Kidney (tissue), 14 donors: ENCODE measurements around the gene RAB20. TPM values are rescaled to one million over a fixed set of nuclear protein-coding genes. Genes with fewer than 3 reads are reported as not detected.

Source experiments
- DNase-seq, 5 donors: peaks; one replicate each; pipeline ENCODE4 v3.0.0-alpha.2; 2013 to 2020
- FAIRE-seq: peaks from 2 replicates; lab custom pipeline; 2012; peaks lifted over from hg19 to GRCh38; lab: Jason Lieb, UNC
- H3K27ac ChIP-seq, 2 donors: one replicate each; pipeline ENCODE4 v1.7.0; 2013; ENCODE audit warnings: low read depth in 2 of 2, low read length in 2 of 2, inconsistent platforms in 1 of 2
- H3K27me3 ChIP-seq: one replicate; pipeline ENCODE4 v1.7.1; 2013; ENCODE audit warnings: low read length, inconsistent platforms; ENCODE audit not compliant: control insufficient read depth, insufficient read depth
- H3K36me3 ChIP-seq, 3 donors: one replicate each; pipeline versions ENCODE4 v1.7.0 to v1.7.1; 2013; ENCODE audit warnings: low read length in 3 of 3, control low read depth in 1 of 3, inconsistent platforms in 1 of 3; ENCODE audit not compliant: insufficient read depth in 3 of 3, control insufficient read depth in 2 of 3
- H3K4me1 ChIP-seq, 3 donors: one replicate each; pipeline versions ENCODE4 v1.7.0 to v1.7.1; 2013; ENCODE audit warnings: low read length in 3 of 3, inconsistent platforms in 1 of 3, low read depth in 1 of 3; ENCODE audit not compliant: control insufficient read depth in 2 of 3, insufficient read depth in 2 of 3
- H3K4me3 ChIP-seq, 3 donors: one replicate each; pipeline versions ENCODE4 v1.7.0 to v1.8.1; 2013; ENCODE audit warnings: low read length in 3 of 3, control low read depth in 1 of 3, inconsistent platforms in 1 of 3
- H3K9ac ChIP-seq, 3 donors: one replicate each; pipeline versions ENCODE4 v1.7.0 to v1.7.1; 2013; ENCODE audit warnings: low read length in 3 of 3, control low read depth in 1 of 3, inconsistent platforms in 1 of 3
- H3K9me3 ChIP-seq, 3 donors: one replicate each; pipeline versions ENCODE4 v1.7.0 to v1.7.1; 2013; ENCODE audit warnings: low read length in 3 of 3, control low read depth in 1 of 3, inconsistent platforms in 1 of 3; ENCODE audit not compliant: control insufficient read depth in 2 of 3, insufficient read depth in 1 of 3
- intact Hi-C: fragments of 100-400 bp; cut with DNase I; formaldehyde crosslinking; loops from one replicate; pipeline ENCODE4 v1.11.1; 2022
- polyA plus RNA-seq: library from polyadenylated mRNA; stranded (reverse); fragments of 350-450 nt; fragmentation: Illumina TruSeq; extraction: RNeasy Lipid Tissue Mini Kit (QIAGEN cat#74804); gene quantifications from one replicate; pipeline ENCODE4 v1.2.3, GENCODE V29; 2014; ENCODE audit warnings: low read depth, low replicate concordance; ENCODE audit not compliant: insufficient read depth
- total RNA-seq: library from RNA; stranded (reverse); fragmentation: NEBNext Ultra II Directional; extraction: Animal tissue kit (Norgen Biotek cat#: 25700); gene quantifications from one replicate; pipeline ENCODE4 v1.2.1, GENCODE V29; 2021
- TF ChIP-seq, protein P1 (sequence below): IDR thresholded peaks from 3 replicates; pipeline ENCODE4 v1.5.1; 2012; ENCODE audit warnings: mild to moderate bottlenecking, moderate library complexity, borderline replicate concordance; ENCODE audit not compliant: insufficient read depth; ENCODE audit errors: extremely low read depth
- donor health status: control.
- donor health status: control.
- donor health status: control.
- donor health status: control.
- donor health status: control.
- donor health status: DM: yes; HTN: yes; CAD: no.
- donor health status: Normal renal cell carcinoma (clear cell type).

RAB20 gene
- total and polyA plus RNA-seq, 2 donors from 2014 or later: 33.6 to 47.7 TPM

DNA sequence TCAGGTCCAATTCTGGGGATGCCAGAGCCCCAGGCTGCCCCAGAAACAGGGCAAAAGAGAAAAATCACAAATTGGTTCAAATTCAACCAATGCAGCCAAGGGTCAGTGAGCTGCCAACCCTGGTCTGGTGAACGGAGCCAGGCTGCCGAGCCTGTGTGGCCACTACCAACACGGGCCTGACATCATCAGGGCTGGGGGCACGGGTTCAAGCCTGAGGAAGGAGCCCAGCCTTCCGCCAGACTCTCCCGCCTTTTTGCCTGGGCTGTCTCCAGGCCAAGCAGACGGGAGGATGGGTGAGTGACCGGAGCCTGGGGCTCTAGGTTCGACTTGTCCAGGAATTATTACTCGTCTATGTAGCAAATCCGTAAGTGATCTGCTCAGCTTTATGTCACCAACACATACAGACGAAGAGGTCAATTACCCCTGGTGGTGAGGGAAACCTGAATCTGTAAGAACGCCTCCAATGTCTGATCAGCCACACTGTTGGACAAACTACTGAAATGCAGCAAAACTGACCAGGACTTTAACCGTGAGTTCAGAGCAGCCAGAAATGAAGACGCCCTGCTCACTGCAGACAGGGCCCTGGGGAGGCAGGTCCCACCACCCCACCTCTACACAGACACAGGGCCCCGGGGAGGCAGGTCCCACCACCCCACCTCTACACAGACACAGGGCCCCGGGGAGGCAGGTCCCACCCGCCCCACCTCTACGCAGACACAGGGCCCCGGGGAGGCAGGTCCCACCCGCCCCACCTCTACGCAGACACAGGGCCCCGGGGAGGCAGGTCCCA, 31.8 kb downstream of the RAB20 start:
- TF ChIP-seq, protein P1, sequence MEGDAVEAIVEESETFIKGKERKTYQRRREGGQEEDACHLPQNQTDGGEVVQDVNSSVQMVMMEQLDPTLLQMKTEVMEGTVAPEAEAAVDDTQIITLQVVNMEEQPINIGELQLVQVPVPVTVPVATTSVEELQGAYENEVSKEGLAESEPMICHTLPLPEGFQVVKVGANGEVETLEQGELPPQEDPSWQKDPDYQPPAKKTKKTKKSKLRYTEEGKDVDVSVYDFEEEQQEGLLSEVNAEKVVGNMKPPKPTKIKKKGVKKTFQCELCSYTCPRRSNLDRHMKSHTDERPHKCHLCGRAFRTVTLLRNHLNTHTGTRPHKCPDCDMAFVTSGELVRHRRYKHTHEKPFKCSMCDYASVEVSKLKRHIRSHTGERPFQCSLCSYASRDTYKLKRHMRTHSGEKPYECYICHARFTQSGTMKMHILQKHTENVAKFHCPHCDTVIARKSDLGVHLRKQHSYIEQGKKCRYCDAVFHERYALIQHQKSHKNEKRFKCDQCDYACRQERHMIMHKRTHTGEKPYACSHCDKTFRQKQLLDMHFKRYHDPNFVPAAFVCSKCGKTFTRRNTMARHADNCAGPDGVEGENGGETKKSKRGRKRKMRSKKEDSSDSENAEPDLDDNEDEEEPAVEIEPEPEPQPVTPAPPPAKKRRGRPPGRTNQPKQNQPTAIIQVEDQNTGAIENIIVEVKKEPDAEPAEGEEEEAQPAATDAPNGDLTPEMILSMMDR: no peak
- no peak for DNase-seq
- intact Hi-C loops: no loop called here

DNA sequence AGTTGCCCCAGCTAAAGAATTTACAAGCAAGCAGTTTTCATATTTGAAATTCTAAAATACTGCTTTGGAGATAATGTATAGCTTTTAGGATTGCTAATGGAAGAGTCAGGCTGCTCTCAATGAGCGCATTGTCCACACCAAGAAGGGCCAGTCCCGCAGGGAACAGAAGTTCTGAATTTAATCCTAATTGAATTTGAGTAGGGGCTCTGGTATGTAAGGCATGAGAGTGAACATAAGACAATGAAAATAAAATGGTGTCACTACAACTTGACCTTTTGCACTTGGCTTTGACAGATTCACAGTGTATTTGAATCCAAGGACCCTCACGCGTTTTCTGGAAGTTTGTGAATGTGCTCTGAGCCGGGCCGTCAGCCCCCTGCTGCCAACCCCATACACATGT, 32.6 kb downstream of the RAB20 start:
- intact Hi-C loops: no loop called here
- TF ChIP-seq, protein P1: no peak
- H3K27ac ChIP-seq: peak overlapping the region; percentile 72 to 88
- DNase-seq (peak in 2 of 5 donors; percentile 72 to 73), FAIRE-seq (no peak)
- no peaks in the 10 kb centered on the region for H3K36me3 ChIP-seq
- H3K4me1 ChIP-seq: peaks cover 2 to 69% (median 57%) of the 10 kb centered on the region in 3 donors
- no peak overlapping the region for H3K4me3 ChIP-seq
- no peaks in the 10 kb centered on the region for H3K27me3 ChIP-seq
- no peaks in the 10 kb centered on the region for H3K9me3 ChIP-seq
- H3K9ac ChIP-seq: no peak overlapping the region

More for the DNA sequence above, 31.8 kb downstream of the RAB20 start:
- H3K4me1 ChIP-seq: peaks cover 2 to 64% (median 49%) of the 10 kb centered on the region in 3 donors
- H3K9ac ChIP-seq: peak overlapping the region in 1 of 3 donors; percentile 8
- H3K4me3 ChIP-seq: no peak overlapping the region
- H3K27me3 ChIP-seq: no peaks in the 10 kb centered on the region
- peak overlapping the region; percentile 72 to 88 for H3K27ac ChIP-seq
- H3K9me3 ChIP-seq: no peaks in the 10 kb centered on the region
- H3K36me3 ChIP-seq: no peaks in the 10 kb centered on the region
- no peak for FAIRE-seq

DNA sequence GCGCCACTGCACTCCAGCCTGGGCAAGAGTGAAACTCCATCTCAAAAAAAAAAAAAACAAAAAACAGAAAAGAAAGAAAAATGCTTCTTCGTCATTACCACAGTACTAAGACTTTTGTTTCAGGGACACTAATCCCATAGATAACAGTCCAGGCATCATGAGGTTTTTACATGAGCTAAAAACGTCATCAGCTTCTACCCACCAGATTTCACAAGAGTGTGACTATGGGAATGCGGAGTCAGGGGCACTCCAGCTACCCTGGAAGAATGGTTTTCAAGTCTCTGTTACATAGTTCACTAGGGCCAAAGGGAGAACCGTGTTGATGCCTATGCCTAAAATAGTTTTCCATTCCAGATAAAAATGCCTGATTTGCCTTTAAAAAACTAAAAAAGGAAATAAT, 33.2 kb downstream of the RAB20 start:
- no peak for FAIRE-seq
- TF ChIP-seq, protein P1: no peak
- DNase-seq: no peak
- H3K27ac ChIP-seq: peak overlapping the region; percentile 84 to 88
- H3K9me3 ChIP-seq: no peaks in the 10 kb centered on the region
- peaks cover 2 to 68% (median 59%) of the 10 kb centered on the region in 3 donors for H3K4me1 ChIP-seq
- H3K36me3 ChIP-seq: peaks cover 0 to 4% (median 2%) of the 10 kb centered on the region in 3 donors
- H3K27me3 ChIP-seq: no peaks in the 10 kb centered on the region
- no peak overlapping the region for H3K9ac ChIP-seq
- intact Hi-C loops: no loop called here
- no peak overlapping the region for H3K4me3 ChIP-seq
